ENCODE results near the gene KYNU. TPM values are rescaled to one million over a fixed set of nuclear protein-coding genes. Genes with fewer than 3 reads are reported as not detected.

Gene KYNU
- 34.5 TPM for total RNA-seq
- long read RNA-seq, full-length matches to known transcripts, result 30 of 36 reads
- long read RNA-seq, partial matches to known transcripts, result 4 of 36 reads
- long read RNA-seq, other reads (novel, unspliced or antisense), result 2 of 36 reads

GRCh38 chr2:142877216-142877838 lies at the start of gene KYNU:
Gene KYNU, plus strand, starts transcription at chr2:142877664. Its CDS starts 7,704 bp downstream, at chr2:142885368.
- peak within 1 kb of the TSS; percentile 60 for H3K27ac ChIP-seq
- no peaks in the 10 kb centered on the region for H3K27me3 ChIP-seq
- H3K4me3 ChIP-seq, result peak within 1 kb of the TSS; percentile 33
- H3K36me3 ChIP-seq, result no peaks in the 10 kb centered on the region
- no peaks in the 10 kb centered on the region for H3K9me3 ChIP-seq
- peaks cover 5% of the 10 kb centered on the region for H3K4me1 ChIP-seq
- no peak for TF ChIP-seq CTCF (IDR thresholded peaks at IDR 0.05)
- DNase-seq (no peak), ATAC-seq (peak; percentile 60)
- intact Hi-C loops (cut with DNase I), result no loop called here

GRCh38 chr2:142834021-142834420 lies 43.4 kb upstream of the KYNU start:
- no peaks in the 10 kb centered on the region for H3K36me3 ChIP-seq
- no peaks in the 10 kb centered on the region for H3K27me3 ChIP-seq
- no peaks in the 10 kb centered on the region for H3K9me3 ChIP-seq
- no peak for ATAC-seq
- H3K27ac ChIP-seq, result no peak overlapping the region
- H3K4me3 ChIP-seq, result no peak overlapping the region
- DNase-seq, result no peak
- H3K4me1 ChIP-seq, result no peaks in the 10 kb centered on the region
- intact Hi-C loops (cut with DNase I), result no loop called here
- TF ChIP-seq CTCF (IDR thresholded peaks at IDR 0.05), result no peak

GRCh38 chr2:142840436-142840835 lies 37.0 kb upstream of the KYNU start:
- Histone ChIP-seq H3K27me3 (no peaks in the 10 kb centered on the region), H3K9me3 (no peaks in the 10 kb centered on the region), H3K4me1 (no peaks in the 10 kb centered on the region), H3K36me3 (no peaks in the 10 kb centered on the region), H3K4me3 (no peak overlapping the region), H3K27ac (no peak overlapping the region)
- DNase-seq (no peak), ATAC-seq (peak; percentile 82)
- TF ChIP-seq CTCF (IDR thresholded peaks at IDR 0.05), result no peak
- intact Hi-C loops (cut with DNase I), result no loop called here

- ATAC-seq, result no peak
Measured at GRCh38 chr2:142841788-142842187, 35.7 kb upstream of the KYNU start.

GRCh38 chr2:142842369-142842768 lies 35.1 kb upstream of the KYNU start:
- Histone ChIP-seq H3K27ac (no peak overlapping the region), H3K36me3 (no peaks in the 10 kb centered on the region), H3K4me3 (no peak overlapping the region), H3K4me1 (no peaks in the 10 kb centered on the region), H3K27me3 (no peaks in the 10 kb centered on the region), H3K9me3 (no peaks in the 10 kb centered on the region)
- ATAC-seq (no peak), DNase-seq (no peak)
- no peak for TF ChIP-seq CTCF (IDR thresholded peaks at IDR 0.05)
- intact Hi-C loops (cut with DNase I), result no loop called here

More at GRCh38 chr2:142841788-142842187, 35.7 kb upstream of the KYNU start:
- no peak for DNase-seq
- Histone ChIP-seq H3K36me3 (no peaks in the 10 kb centered on the region), H3K4me3 (no peak overlapping the region), H3K9me3 (no peaks in the 10 kb centered on the region), H3K27me3 (no peaks in the 10 kb centered on the region), H3K27ac (no peak overlapping the region), H3K4me1 (no peaks in the 10 kb centered on the region)
- TF ChIP-seq CTCF (IDR thresholded peaks at IDR 0.05), result no peak
- intact Hi-C loops (cut with DNase I), result no loop called here
